ENCODE data around the gene C1RL.

C1RL gene

DNA sequence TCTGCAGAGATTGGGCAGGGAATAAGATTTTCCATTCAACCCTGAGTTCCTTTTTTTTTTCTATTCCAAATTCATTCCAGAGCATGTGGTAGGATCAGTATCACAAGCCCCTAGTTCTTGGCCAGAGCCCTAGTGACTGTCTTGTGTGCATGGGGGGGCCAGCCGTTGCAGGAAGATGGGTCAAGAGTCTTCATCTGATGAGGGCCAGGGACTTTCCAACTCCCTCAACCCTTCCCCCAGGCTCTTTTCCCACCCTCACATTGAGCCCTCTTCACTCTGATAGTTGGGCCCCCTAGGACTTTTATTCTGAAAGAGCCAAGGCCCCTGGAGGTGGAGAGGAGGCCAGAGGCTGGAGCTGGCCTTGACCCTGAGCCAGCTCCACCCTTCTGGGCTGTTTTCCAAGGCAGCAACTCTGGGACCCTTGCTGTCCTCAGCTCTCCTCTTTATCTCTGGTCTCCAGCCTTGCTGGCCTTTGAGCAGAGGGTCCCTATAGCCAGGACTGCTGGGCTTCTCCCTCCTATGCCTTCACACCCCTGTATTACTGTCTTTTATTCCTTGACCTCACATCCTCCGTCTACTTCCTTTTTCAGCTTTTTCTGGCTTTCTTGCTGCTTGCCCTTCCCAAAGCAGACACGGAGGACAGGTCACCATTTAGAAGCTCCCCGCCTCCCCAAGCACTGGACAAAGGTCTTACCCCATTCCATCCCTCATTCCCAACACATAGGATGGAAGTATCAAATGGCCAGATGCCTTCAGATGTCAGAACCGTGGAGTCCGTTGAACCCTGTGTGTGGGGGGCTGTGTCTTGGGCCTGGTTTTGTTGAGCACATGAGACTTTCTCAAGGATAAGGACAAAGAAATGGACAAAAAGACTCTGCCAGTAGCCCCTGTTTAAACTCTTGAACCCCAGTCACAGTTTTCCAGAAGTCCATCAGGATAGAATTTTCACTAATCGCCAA lies 14.1 kb upstream of the C1RL start:
- H3K4me3 ChIP-seq (ENCODE audit: low read depth, low read length): no peak overlapping the region
- no peak for DNase-seq (ENCODE audit: low read depth)
- no peak for TF ChIP-seq CTCF (IDR thresholded peaks at IDR 0.05; ENCODE audit: low read depth, low read length, missing control alignments)

GRCh38 chr12:7121324-7121723 lies 12.3 kb upstream of the C1RL start:
- TF ChIP-seq CTCF (IDR thresholded peaks at IDR 0.05; ENCODE audit: low read depth, low read length, missing control alignments): no peak
- H3K4me3 ChIP-seq (ENCODE audit: low read depth, low read length): no peak overlapping the region
- no peak for DNase-seq (ENCODE audit: low read depth)

- TF ChIP-seq CTCF (IDR thresholded peaks at IDR 0.05; ENCODE audit: low read depth, low read length, missing control alignments): no peak
- no peak for DNase-seq (ENCODE audit: low read depth)
- H3K4me3 ChIP-seq (ENCODE audit: low read depth, low read length): no peak overlapping the region
Measured at GRCh38 chr12:7120166-7120565, 11.2 kb upstream of the C1RL start.

DNA sequence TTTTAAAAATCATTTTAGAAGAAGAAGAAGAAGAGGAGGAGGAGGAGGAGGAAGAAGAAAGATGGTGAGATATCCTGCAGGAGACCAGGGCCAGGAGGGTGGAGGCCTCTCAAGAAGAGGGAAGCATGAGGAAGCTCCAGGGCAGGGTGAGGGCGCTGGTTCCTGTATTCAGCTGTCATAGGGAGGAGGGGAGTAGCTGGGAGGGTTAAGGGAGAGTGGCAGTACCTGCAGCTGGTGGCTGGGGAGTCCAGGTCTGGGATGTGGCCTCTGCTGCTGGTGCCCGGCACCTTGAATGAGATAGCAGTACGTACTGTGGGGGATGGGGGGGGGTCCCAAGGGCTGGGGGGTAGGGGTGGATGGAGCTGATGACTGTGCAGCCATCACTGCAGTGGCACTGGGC lies 9.9 kb upstream of the C1RL start:
- DNase-seq (ENCODE audit: low read depth): no peak
- H3K4me3 ChIP-seq (ENCODE audit: low read depth, low read length): no peak overlapping the region
- TF ChIP-seq CTCF (IDR thresholded peaks at IDR 0.05; ENCODE audit: low read depth, low read length, missing control alignments): no peak

- no peak for TF ChIP-seq CTCF (IDR thresholded peaks at IDR 0.05; ENCODE audit: low read depth, low read length, missing control alignments)
- H3K4me3 ChIP-seq (ENCODE audit: low read depth, low read length): no peak overlapping the region
- no peak for DNase-seq (ENCODE audit: low read depth)
Measured at GRCh38 chr12:7117670-7118069, 8.7 kb upstream of the C1RL start.

DNA sequence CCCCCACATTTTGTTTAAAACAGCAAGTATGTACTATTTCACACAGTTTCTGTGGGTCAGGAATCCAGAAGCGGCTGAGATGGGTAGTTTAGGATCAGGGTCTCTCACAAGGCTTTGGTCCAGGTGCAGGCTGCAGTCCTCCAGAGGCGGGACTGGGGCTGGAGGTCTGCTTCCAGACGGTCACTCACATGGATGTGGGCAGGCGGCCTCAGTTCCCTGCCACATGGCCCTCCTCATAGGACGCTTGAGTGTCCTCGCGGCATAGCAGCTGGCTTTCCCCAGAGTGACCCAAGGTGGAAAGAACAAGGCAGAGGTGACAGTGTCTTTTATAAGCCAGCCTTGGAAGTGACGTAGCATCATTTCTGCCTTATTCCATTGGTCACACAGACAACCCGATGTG lies 7.9 kb upstream of the C1RL start:
- DNase-seq (ENCODE audit: low read depth): no peak
- no peak overlapping the region for H3K4me3 ChIP-seq (ENCODE audit: low read depth, low read length)
- TF ChIP-seq CTCF (IDR thresholded peaks at IDR 0.05; ENCODE audit: low read depth, low read length, missing control alignments): no peak

GRCh38 chr12:7116196-7116595 lies 7.2 kb upstream of the C1RL start:
- DNase-seq (ENCODE audit: low read depth): no peak
- no peak overlapping the region for H3K4me3 ChIP-seq (ENCODE audit: low read depth, low read length)
- no peak for TF ChIP-seq CTCF (IDR thresholded peaks at IDR 0.05; ENCODE audit: low read depth, low read length, missing control alignments)

Data from GM12864 (cell line).